Measurements from ENCODE around the gene UNC13C.

- TF ChIP-seq CTCF (IDR thresholded peaks at IDR 0.05; ENCODE audit: insufficient read depth, low read depth, low read length) (no peak), EZH2 (IDR thresholded peaks at IDR 0.05; ENCODE audit: insufficient read depth, low read length) (no peak)
Measured at GRCh38 chr15:54014067-54014655, 35.9 kb downstream of the UNC13C start.

All from astrocyte (in vitro differentiated cells and primary cell).